Measurements from ENCODE around the gene BLTP3A. TPM values are rescaled to one million over a fixed set of nuclear protein-coding genes. Genes with fewer than 3 reads are reported as not detected.

Gene BLTP3A
- total RNA-seq, 1 experiment from 2014 or later = 20.2 TPM

GRCh38 chr6:34810017-34810882, 18.4 kb downstream of the BLTP3A start:
- TF ChIP-seq REST (IDR thresholded peaks at IDR 0.05; ENCODE audit: insufficient read depth in 1 of 2, low read depth in 2 of 2, low read length in 1 of 2) (no peak), CTCF (IDR thresholded peaks at IDR 0.05) (no peak), SIN3A (IDR thresholded peaks at IDR 0.05; ENCODE audit: borderline replicate concordance, insufficient read depth, low read depth, low read length) (no peak), TCF7L2 (IDR thresholded peaks at IDR 0.05; ENCODE audit: low read depth, low read length) (no peak), POLR2AphosphoS5 (IDR thresholded peaks at IDR 0.05; ENCODE audit: low read depth, low read length) (no peak)
- no peak for DNase-seq (ENCODE audit: low read depth, low spot score)
- H3K27ac ChIP-seq (ENCODE audit: low read length) = no peak overlapping the region
- ChIA-PET POLR2A (interaction anchor here (0.6 kb wide), 1 partner anchor 186 kb away, joined by 5 read pairs; no protein-coding TSS in a partner anchor), CTCF (no interaction called here)
- H3K4me3 ChIP-seq (ENCODE audit: low read depth in 2 of 2, low read length in 2 of 2) = no peak overlapping the region
- H3K36me3 ChIP-seq (ENCODE audit: control insufficient read depth, insufficient read depth, low read length) = no peaks in the 10 kb centered on the region
- H3K4me1 ChIP-seq (ENCODE audit: control insufficient read depth, insufficient read depth, low read length) = peaks cover 17% of the 10 kb centered on the region
- no TSS peak for BruUV-seq (replicated peaks)
- ATAC-seq = peak; percentile 78
- H3K9me3 ChIP-seq (ENCODE audit: control insufficient read depth, insufficient read depth, low read depth, low read length) = no peaks in the 10 kb centered on the region
- in situ Hi-C loops (cut with HindIII; ENCODE audit: low pct_unique_long_range_greater_than_20kb, low sequenced_read_pairs) (no loop called here), intact Hi-C loops (cut with micrococcal nuclease; ENCODE audit: unreplicated experiment) (no loop called here)
- H3K27me3 ChIP-seq (ENCODE audit: control insufficient read depth, insufficient read depth, low read length) = no peaks in the 10 kb centered on the region

- TSS peak; percentile 47 for BruUV-seq (replicated peaks)
- Histone ChIP-seq H3K36me3 (ENCODE audit: control insufficient read depth, insufficient read depth, low read length) (no peaks in the 10 kb centered on the region), H3K27me3 (ENCODE audit: control insufficient read depth, insufficient read depth, low read length) (no peaks in the 10 kb centered on the region), H3K9me3 (ENCODE audit: control insufficient read depth, insufficient read depth, low read depth, low read length) (no peaks in the 10 kb centered on the region), H3K27ac (ENCODE audit: low read length) (no peak overlapping the region), H3K4me3 (ENCODE audit: low read depth in 2 of 2, low read length in 2 of 2) (no peak overlapping the region), H3K4me1 (ENCODE audit: control insufficient read depth, insufficient read depth, low read length) (peaks cover 17% of the 10 kb centered on the region)
- peak; percentile 41 for DNase-seq (ENCODE audit: low read depth, low spot score)
- in situ Hi-C loops (cut with HindIII; ENCODE audit: low pct_unique_long_range_greater_than_20kb, low sequenced_read_pairs) = no loop called here
- TF ChIP-seq TCF7L2 (IDR thresholded peaks at IDR 0.05; ENCODE audit: low read depth, low read length) (no peak), REST (IDR thresholded peaks at IDR 0.05; ENCODE audit: insufficient read depth in 1 of 2, low read depth in 2 of 2, low read length in 1 of 2) (no peak), CTCF (IDR thresholded peaks at IDR 0.05) (no peak), SIN3A (IDR thresholded peaks at IDR 0.05; ENCODE audit: borderline replicate concordance, insufficient read depth, low read depth, low read length) (no peak), POLR2AphosphoS5 (IDR thresholded peaks at IDR 0.05; ENCODE audit: low read depth, low read length) (no peak)
- intact Hi-C loops (cut with micrococcal nuclease; ENCODE audit: unreplicated experiment) = no loop called here
- ChIA-PET CTCF (no interaction called here), POLR2A (interaction anchor here (0.6 kb wide), 1 partner anchor 186 kb away, joined by 5 read pairs; no protein-coding TSS in a partner anchor)
- ATAC-seq = peak; percentile 56; the same call in 1 of the 2 replicates
Measured at GRCh38 chr6:34810936-34811632, 19.2 kb downstream of the BLTP3A start.

Data from Panc1 (cell line).